HEK293T (cell line): ENCODE data around the gene YPEL2.

ENCODE experiments used
- CTCF ChIA-PET: fragments of 350-600 bp; formaldehyde crosslinking; extraction: SDS; loops from one replicate; lab custom pipeline; 2021; ENCODE audit warnings: antibody characterized with exemption, inconsistent platforms; lab: Yijun Ruan, JAX
- POLR2A ChIA-PET: fragments of 350-600 bp; formaldehyde crosslinking; extraction: SDS; loops from one replicate; lab custom pipeline; 2020; ENCODE audit warnings: antibody characterized with exemption, inconsistent platforms; lab: Yijun Ruan, JAX
- DNase-seq: peaks from one replicate; pipeline ENCODE4 v3.0.0; 2012; ENCODE audit warnings: mixed read lengths; ENCODE audit errors: extremely low spot score
- ARNT ChIP-seq: fragments of 450-650 bp; IDR thresholded peaks from 2 replicates; pipeline ENCODE4 v1.6.1; 2017; ENCODE audit warnings: mild to moderate bottlenecking
- BHLHE40 ChIP-seq: fragments of 450-650 bp; IDR thresholded peaks from 2 replicates; pipeline ENCODE4 v1.6.1; 2016; ENCODE audit warnings: mild to moderate bottlenecking, moderate library complexity, borderline replicate concordance
- CTBP1 ChIP-seq: fragments of 450-650 bp; IDR thresholded peaks from 2 replicates; pipeline ENCODE4 v1.6.1; 2016; ENCODE audit warnings: borderline replicate concordance
- ELF4 ChIP-seq: fragments of 450-650 bp; IDR thresholded peaks from 2 replicates; pipeline ENCODE4 v1.6.1; 2017; ENCODE audit warnings: antibody characterized with exemption
- FOXA1 ChIP-seq: fragments of 450-650 bp; IDR thresholded peaks from 2 replicates; pipeline ENCODE4 v1.6.1; 2016; ENCODE audit warnings: mild to moderate bottlenecking
- FOXK2 ChIP-seq: fragments of 450-650 bp; IDR thresholded peaks from 2 replicates; pipeline ENCODE4 v1.6.1; 2016; ENCODE audit warnings: mild to moderate bottlenecking
- FOXM1 ChIP-seq: fragments of 450-650 bp; IDR thresholded peaks from 2 replicates; pipeline ENCODE4 v1.6.1; 2017; ENCODE audit warnings: mild to moderate bottlenecking, borderline replicate concordance
- HDGF ChIP-seq: fragments of 450-650 bp; IDR thresholded peaks from 2 replicates; pipeline ENCODE4 v1.6.1; 2017; ENCODE audit warnings: antibody characterized with exemption, borderline replicate concordance
- L3MBTL2 ChIP-seq: fragments of 450-650 bp; conservative IDR thresholded peaks from 2 replicates; pipeline ENCODE4 v1.6.1; 2016; ENCODE audit warnings: mild to moderate bottlenecking
- LEF1 ChIP-seq: fragments of 450-650 bp; IDR thresholded peaks from 2 replicates; pipeline ENCODE4 v1.6.1; 2017; ENCODE audit warnings: mild to moderate bottlenecking, borderline replicate concordance
- NFRKB ChIP-seq: fragments of 450-650 bp; IDR thresholded peaks from 2 replicates; pipeline ENCODE4 v1.6.1; 2016; ENCODE audit warnings: mild to moderate bottlenecking, moderate library complexity
- SP1 ChIP-seq: fragments of 450-650 bp; IDR thresholded peaks from 2 replicates; pipeline ENCODE4 v1.6.1; 2017
- SUZ12 ChIP-seq: fragments of 450-650 bp; IDR thresholded peaks from 2 replicates; pipeline ENCODE4 v1.6.1; 2016; ENCODE audit warnings: mild to moderate bottlenecking
- TARDBP ChIP-seq: fragments of 450-650 bp; IDR thresholded peaks from 2 replicates; pipeline ENCODE4 v1.6.1; 2016
- ZNF384 ChIP-seq: fragments of 450-650 bp; IDR thresholded peaks from 2 replicates; pipeline ENCODE4 v1.6.1; 2016
- TF ChIP-seq, protein P1 (sequence below): fragments of 450-650 bp; IDR thresholded peaks from 2 replicates; pipeline ENCODE4 v1.6.1; 2016

YPEL2 gene

DNA sequence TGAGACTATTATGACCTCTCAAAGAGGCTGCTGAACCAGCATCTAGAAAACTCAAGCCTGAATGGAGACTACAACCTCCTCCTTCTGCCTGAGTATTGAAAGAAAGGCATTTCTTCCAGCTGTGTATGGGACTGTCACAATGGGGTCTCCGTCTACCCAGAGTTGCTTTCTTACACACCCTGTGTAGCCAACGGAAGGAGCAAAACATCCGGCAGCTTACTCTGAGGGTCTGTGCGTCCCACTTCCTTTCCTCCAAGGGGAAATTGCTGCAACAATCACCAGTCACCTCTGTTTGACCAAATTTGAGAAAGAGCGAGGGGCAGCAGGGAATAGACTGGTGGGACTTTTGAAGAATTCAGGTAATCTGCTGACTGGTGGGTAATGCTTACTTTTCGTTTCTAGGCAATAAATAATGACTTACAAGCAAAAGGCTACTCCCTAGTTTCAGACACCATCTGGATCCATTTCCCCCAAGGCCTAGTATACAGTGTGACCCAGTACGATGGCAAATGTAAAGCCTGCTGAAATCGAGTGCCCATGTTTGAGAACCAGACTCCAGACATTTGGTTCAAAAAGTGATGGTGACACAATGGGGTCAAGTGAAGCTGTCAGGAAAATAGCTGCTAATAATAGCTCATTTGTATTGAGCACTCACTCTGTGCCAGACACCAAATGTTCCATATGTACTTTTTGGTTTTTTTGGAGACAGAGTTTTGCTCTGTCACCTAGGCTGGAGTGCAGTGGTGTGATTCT, 81.7 kb downstream of the YPEL2 start:
- ChIA-PET CTCF (interaction anchor here (1.3 kb wide), 1 partner anchor 10 kb away, joined by 3 read pairs; no protein-coding TSS in a partner anchor), POLR2A (no interaction called here)
- DNase-seq, result no peak
- TF ChIP-seq CTBP1 (no peak), ZNF384 (no peak), NFRKB (no peak), SUZ12 (no peak), L3MBTL2 (no peak), LEF1 (no peak), SP1 (no peak), ARNT (no peak), BHLHE40 (no peak), FOXK2 (no peak)
- TF ChIP-seq, protein P1, sequence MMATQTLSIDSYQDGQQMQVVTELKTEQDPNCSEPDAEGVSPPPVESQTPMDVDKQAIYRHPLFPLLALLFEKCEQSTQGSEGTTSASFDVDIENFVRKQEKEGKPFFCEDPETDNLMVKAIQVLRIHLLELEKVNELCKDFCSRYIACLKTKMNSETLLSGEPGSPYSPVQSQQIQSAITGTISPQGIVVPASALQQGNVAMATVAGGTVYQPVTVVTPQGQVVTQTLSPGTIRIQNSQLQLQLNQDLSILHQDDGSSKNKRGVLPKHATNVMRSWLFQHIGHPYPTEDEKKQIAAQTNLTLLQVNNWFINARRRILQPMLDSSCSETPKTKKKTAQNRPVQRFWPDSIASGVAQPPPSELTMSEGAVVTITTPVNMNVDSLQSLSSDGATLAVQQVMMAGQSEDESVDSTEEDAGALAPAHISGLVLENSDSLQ, result no peak

DNA sequence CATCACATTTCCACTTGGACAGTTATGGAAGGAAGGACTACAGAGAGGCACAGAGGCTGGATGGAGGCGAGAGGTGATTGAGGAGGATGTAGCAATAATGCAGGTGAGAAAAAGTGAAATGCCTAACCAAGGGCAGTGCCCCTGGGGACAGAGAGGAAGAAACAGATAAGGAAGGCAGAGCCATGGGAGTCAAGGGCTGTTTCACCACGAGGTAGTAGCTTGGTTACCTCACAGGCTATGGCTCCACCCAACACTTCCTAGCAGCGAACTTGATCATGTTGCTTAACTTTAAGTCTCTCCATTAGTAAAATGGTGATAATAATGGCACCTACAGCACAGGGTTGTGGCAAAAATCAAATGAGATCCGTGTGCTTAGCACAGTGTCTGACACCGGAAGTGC, 83.9 kb downstream of the YPEL2 start:
- TF ChIP-seq L3MBTL2, result no peak
- no peak for TF ChIP-seq LEF1
- no peak for TF ChIP-seq CTBP1
- TF ChIP-seq, protein P1, result no peak
- TF ChIP-seq TARDBP, result no peak
- no peak for TF ChIP-seq FOXM1
- TF ChIP-seq ARNT, result no peak
- TF ChIP-seq BHLHE40, result no peak
- no peak for TF ChIP-seq ZNF384
- TF ChIP-seq NFRKB, result no peak
- no peak for TF ChIP-seq ELF4
- CTCF ChIA-PET, result interaction anchor here (0.6 to 1.0 kb wide), 3 partner anchors 10 to 86 kb away, joined by 3 to 4 read pairs (median 3); no protein-coding TSS in a partner anchor
- POLR2A ChIA-PET, result no interaction called here
- no peak for DNase-seq

DNA sequence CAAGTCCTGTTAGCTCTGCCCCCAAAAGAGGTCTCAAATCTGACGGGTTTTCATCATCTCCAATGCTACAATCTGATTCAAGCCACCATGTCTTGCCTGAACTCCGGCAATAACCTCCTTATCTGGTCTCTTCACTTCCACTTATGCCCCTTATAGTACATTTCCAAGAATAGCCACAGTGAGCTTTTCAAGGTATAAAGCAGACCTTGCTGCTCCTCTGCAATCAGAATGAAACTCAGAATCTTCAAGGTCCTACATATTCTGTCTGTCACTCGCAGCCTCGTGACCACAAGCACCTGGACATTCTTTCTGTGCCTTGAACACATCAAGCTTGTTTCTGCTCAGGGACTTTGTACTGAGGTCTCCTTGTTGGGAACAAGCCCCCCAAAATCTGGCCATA, 84.7 kb downstream of the YPEL2 start:
- ChIA-PET CTCF (no interaction called here), POLR2A (no interaction called here)
- TF ChIP-seq NFRKB, result no peak
- no peak for TF ChIP-seq SP1
- no peak for TF ChIP-seq BHLHE40
- TF ChIP-seq FOXK2, result no peak
- no peak for DNase-seq

DNA sequence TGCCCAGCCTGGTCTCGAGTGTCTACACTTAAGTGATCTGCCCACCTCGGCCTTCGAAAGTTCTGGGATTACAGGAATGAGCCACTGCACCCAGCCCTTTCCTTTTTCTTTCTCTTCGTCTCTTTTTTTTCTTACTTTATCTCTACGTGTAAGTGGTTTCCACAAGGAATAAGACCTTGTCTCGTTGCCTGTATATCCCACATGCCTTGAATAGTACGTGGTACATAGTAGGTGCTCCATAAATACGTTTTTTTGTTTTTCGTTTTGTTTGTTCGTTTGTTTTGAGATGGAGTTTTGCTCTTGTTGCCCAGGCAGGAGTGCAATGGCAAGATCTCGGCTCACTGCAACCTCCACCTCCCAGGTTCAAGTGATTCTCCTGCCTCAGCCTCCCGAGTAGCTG, 86.0 kb downstream of the YPEL2 start:
- no peak for DNase-seq
- no peak for TF ChIP-seq BHLHE40
- TF ChIP-seq FOXK2, result no peak
- TF ChIP-seq SP1, result no peak
- TF ChIP-seq ELF4, result no peak
- no peak for TF ChIP-seq CTBP1
- TF ChIP-seq L3MBTL2, result no peak
- TF ChIP-seq, protein P1, result no peak
- TF ChIP-seq TARDBP, result no peak
- TF ChIP-seq LEF1, result no peak
- TF ChIP-seq FOXM1, result no peak
- TF ChIP-seq SUZ12, result no peak
- no peak for TF ChIP-seq HDGF
- no peak for TF ChIP-seq ARNT
- TF ChIP-seq NFRKB, result no peak
- ChIA-PET CTCF (no interaction called here), POLR2A (no interaction called here)

DNA sequence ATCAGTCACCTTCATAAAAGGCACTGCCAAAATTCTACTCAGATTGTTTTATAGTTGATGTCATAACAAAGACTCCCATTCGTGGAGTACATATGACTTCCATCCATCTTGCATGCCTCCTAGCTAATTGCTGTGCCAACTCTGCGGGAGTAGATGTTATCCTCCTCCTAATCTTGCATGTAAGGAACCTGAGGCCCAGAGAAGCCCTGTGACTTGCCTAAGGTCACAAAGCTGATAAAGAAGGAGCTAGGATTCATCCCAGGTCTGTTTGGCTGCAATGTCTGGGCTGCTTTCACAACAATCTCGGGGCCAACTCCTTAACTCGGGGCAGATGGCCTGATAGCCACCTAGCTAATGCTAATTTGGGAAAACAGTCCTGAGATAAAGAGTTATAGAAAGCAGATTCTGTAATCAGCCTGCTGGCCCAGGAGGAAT, 87.3 kb downstream of the YPEL2 start:
- TF ChIP-seq, protein P1, result 0 out of 2 replicates have a peak, but pooled peaks have one; percentile 19
- no peak for TF ChIP-seq FOXK2
- CTCF ChIA-PET, result no interaction called here
- POLR2A ChIA-PET, result no interaction called here
- DNase-seq, result no peak

DNA sequence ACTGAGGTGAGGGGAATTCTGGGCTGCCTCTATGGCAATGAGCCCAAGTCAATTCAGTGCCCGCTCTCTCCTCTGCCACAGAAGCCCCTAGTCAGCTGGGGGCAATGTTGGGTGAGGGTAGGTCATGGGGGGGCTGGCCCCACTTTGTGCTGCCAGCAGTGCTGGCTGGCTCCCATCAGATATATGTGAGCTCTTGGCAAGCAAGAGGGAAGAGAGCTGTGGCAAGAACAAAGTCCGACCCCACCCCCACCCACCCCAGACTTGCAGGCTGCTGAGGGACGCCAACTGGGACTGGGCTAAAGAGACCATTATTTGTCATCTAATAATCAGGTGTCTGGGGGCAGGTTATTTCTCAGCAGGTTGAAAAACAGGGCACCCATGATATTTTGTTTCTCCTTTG, 89.4 kb downstream of the YPEL2 start:
- ChIA-PET CTCF (no interaction called here), POLR2A (no interaction called here)
- TF ChIP-seq FOXK2 (no peak), ARNT (no peak), BHLHE40 (no peak), LEF1 (no peak), NFRKB (no peak), L3MBTL2 (no peak), ZNF384 (no peak), FOXA1 (no peak), FOXM1 (no peak), ELF4 (no peak), TARDBP (no peak), SUZ12 (no peak), HDGF (no peak), SP1 (no peak)
- TF ChIP-seq, protein P1, result no peak
- DNase-seq, result no peak
